A204.1 (cell line): Measurements from ENCODE around the gene ANKLE1.
"Not testable (repeated sequence)": the region's sequence is repeated elsewhere in the genome, so short reads cannot be mapped to it uniquely, and the experiment has no call there.

Experiments used
- FAIRE-seq: peaks from 2 replicates; lab custom pipeline; 2012; peaks lifted over from hg19 to GRCh38; lab: Jason Lieb, UNC

The ANKLE1 gene

GRCh38 chr19:17285415-17286135, 3.9 kb downstream of the ANKLE1 start:
- no peak for FAIRE-seq

GRCh38 chr19:17286263-17286662, 4.6 kb downstream of the ANKLE1 start:
- FAIRE-seq, result no peak

GRCh38 chr19:17286752-17287151, 5.1 kb downstream of the ANKLE1 start:
- FAIRE-seq, result no peak

DNA sequence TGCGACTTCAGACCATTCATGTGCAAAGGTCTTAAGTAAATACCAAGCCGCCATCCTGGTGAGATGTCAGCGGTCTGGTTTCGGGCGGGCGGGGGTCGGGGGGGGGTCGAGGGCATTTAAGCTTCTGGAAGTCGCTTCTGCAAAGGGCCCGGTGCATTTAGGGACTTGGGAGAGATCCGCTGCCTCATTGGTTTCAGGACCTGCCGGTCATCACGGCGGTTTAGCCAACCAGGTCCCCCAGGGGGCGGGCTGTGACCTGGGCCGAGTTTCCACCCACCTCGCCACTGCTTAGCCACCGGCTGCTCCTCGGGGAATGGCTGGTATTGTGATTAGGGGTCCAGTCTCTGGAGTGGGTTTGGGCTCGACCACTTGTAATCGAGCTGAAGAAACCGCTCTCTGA, 7.8 kb downstream of the ANKLE1 start:
- no peak for FAIRE-seq

GRCh38 chr19:17292301-17293074, 10.8 kb downstream of the ANKLE1 start:
- peak; percentile 95 for FAIRE-seq

DNA sequence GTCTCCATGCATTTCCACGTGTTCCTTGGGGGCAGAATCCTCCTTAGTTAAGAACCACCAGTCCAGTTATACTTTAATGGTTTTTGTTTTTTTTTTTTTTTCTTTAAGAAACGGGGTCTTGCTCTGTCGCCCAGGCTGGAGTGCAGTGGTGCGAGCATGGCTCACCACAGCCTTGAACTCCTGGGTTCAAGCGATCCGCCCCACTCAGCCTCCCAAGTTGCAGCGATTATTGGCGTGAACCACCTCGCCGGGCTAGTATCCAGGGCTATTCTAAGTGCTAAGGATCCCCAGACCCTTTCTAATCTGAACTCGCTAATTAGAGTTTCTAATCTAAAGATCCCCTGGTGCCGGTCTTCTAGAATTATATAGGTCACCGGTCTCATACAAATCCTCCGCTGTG, 11.9 kb downstream of the ANKLE1 start:
- FAIRE-seq, result no peak

- no peak for FAIRE-seq
Measured at GRCh38 chr19:17294051-17294891, 12.6 kb downstream of the ANKLE1 start.

DNA sequence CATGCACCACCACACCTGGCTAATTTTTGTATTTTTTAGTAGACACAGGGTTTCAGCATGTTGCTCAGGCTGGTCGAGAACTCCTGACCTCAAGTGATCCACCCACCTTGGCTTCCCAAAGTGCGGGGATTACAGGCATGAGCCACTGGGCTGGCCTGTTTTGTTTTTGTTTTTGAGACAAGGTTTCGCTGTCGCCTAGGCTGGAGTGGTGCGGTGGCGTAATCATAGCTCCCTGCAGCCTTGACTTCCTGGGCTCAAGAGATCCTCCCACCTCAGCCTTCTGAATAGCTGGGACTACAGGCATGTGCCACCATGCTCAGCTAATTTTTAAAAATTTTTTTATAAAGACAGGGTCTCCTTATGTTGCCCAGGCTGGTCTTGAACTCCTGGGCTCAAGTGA, 13.8 kb downstream of the ANKLE1 start:
- FAIRE-seq, result not testable (repeated sequence)

- FAIRE-seq, result no peak
Measured at GRCh38 chr19:17296273-17296672, 14.6 kb downstream of the ANKLE1 start.

- FAIRE-seq, result no peak
Measured at GRCh38 chr19:17296976-17297375, 15.3 kb downstream of the ANKLE1 start.

DNA sequence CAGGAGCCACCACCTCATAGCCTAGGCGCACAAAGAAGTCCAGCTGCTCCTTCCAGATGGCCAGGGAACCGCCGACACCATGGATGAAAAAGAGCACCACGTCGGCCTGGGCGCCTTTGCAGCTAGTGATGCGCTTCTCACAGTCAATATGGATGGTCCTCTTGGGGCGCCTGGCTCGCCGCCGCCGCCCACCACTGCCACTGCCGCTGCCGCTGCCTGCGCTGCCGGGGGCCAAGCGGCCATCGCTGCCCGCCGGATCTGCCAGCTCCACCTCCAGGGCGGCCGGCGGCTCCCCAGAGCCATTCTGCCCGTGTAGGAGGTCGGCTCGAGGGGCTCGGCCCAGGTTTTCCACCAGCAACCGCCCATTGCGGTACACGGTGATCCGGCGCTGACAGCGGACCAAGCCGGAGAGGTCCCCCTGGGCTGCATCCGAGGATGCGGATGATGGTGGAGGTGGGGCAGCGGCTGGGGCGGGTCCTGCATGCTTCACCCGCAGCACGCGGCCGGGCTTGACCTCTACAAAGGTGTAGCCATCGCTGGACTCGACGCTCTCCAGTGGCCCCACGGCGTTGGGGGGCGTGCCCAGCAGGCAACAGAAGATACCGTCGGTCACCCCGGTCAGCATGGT, 19.4 kb downstream of the ANKLE1 start:
- FAIRE-seq, result no peak

DNA sequence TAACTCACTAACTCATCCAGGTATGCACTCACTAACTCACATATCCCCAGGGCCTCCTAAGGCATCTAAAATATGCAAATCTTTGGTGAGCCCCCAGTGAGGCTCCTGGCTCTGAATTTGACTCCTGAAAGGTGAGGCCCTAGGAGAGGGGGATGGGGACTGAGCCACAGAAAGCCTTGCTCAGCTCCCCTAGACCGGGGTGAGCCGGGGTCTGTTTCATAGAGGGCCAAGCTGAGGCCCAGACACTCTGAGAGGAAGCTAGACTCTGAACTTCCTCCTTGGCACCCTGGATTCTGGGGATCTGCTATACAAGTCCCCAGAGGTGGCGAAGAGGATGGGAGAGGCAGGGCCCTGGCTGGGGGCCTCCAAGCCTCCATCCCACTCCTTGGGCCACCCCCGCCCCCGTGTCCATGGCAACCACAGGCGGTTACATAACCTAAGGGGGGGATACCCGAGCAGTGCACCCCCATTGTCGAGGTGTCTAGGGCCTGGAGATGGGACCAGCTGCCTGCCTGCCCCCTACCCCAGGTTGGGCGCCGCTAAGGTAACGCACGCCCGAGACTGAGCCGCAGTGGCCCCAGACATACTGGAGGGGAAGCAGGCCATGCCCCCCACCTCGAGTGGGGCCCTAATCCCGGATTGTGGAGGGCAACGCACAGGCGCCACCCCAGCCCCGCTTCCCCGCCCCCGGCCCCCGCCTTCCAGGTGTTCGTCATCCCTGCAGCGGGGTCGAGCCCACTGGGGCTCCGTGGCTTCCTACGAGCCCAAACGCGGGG, 20.9 kb downstream of the ANKLE1 start:
- FAIRE-seq, result no peak

- FAIRE-seq, result no peak
Measured at GRCh38 chr19:17303167-17303939, 21.7 kb downstream of the ANKLE1 start, which contains the start of gene ABHD8. ABHD8 (minus strand) TSS chr19:17303425; CDS start chr19:17301616, 1,809 bp downstream.

- FAIRE-seq, result no peak
Measured at GRCh38 chr19:17303940-17304267, 22.2 kb downstream of the ANKLE1 start.

- no peak for FAIRE-seq
Measured at GRCh38 chr19:17304386-17305215, 22.9 kb downstream of the ANKLE1 start.

DNA sequence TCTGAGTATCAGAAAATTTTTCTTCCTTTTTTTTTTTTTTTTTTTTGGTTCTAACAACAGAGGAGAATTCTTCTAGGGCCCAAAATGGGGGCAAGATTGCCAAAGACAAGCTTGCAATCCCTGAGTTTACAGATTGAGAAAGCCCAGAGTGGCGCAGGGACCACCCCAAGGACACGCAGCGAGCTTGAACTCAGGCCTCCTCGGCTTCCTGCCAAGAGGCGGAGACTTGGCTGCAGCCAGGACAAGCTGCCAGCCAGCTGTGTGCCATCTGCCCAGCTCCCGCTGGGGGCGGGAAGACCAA, 23.5 kb downstream of the ANKLE1 start:
- FAIRE-seq, result no peak

DNA sequence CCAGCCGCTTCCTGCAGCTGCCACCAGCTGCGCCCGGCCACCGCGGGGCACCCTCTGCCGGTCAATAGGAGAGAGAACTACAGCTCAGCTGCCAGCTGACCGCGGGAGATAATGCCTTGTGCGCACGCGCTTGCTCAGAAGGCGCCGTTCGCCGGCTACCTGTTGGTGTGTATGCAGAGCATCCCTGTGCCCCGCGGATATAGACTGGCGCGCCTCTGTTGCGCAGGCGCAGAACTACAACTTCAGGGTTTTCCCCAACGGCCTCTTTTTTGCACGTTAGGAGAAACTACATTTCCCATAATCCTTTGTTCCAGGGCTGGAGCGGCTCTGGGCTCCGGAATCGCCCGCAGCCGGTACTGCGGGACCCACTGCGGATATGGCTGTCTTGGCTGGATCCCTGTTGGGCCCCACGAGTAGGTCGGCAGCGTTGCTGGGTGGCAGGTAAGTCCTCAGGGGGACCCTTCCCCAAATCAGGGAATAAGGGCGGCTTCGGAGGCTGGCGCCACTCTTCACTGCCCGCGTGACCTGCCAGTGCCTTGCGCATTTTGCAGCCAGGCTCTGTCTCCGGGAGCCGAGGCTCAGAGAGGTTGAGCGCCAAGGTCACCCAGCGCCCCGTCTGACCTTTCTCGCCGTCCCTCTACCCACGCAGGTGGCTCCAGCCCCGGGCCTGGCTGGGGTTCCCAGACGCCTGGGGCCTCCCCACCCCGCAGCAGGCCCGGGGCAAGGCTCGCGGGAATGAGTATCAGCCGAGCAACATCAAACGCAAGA, 24.0 kb downstream of the ANKLE1 start, which contains the start of gene MRPL34:
MRPL34 (plus strand) TSS at position 356 of the 768 bp plus-strand sequence; CDS start at position 377, 21 bp downstream.
- FAIRE-seq, result peak; percentile 95

- FAIRE-seq, result no peak
Measured at GRCh38 chr19:17306285-17306714, 24.6 kb downstream of the ANKLE1 start.

GRCh38 chr19:17307876-17308377, 26.2 kb downstream of the ANKLE1 start:
- FAIRE-seq, result no peak
